Activated T-helper 17 cell treated with anti-CD3 and anti-CD28 coated beads, Interleukin-2, amount 50 U/mL, for 72 hours (primary cell): ENCODE data around the gene PXK. TPM values are rescaled to one million over a fixed set of nuclear protein-coding genes. Genes with fewer than 3 reads are reported as not detected.

Experiments
- ATAC-seq: fragments of 150-1000 bp; cut with Tn5 transposase; replicated peaks from 2 replicates; pipeline ENCODE4 v1.10.0; 2021; ENCODE audit warnings: mild to moderate bottlenecking, moderate library complexity
- H3K27ac Mint-ChIP-seq: one replicate; pipeline ENCODE4 v1.8.0; 2022; ENCODE audit warnings: mixed read lengths
- H3K27me3 Mint-ChIP-seq: one replicate; pipeline ENCODE4 v1.8.0; 2022; ENCODE audit warnings: mixed read lengths
- H3K36me3 Mint-ChIP-seq: one replicate; pipeline ENCODE4 v1.8.0; 2022; ENCODE audit warnings: low read depth, mild to moderate bottlenecking, mixed read lengths
- H3K4me1 Mint-ChIP-seq: one replicate; pipeline ENCODE4 v1.8.0; 2022; ENCODE audit warnings: mixed read lengths
- H3K4me3 Mint-ChIP-seq: one replicate; pipeline ENCODE4 v1.8.0; 2022; ENCODE audit warnings: mild to moderate bottlenecking, mixed read lengths
- H3K9me3 Mint-ChIP-seq: one replicate; pipeline ENCODE4 v1.8.0; 2022; ENCODE audit warnings: mixed read lengths
- total RNA-seq, 2 donors: library from RNA; stranded (reverse); gene quantifications; one replicate each; pipeline ENCODE4 v1.2.3, GENCODE V29; 2022

Gene PXK
- total RNA-seq, 2 donors from 2014 or later = 17.8 to 27.1 TPM

DNA sequence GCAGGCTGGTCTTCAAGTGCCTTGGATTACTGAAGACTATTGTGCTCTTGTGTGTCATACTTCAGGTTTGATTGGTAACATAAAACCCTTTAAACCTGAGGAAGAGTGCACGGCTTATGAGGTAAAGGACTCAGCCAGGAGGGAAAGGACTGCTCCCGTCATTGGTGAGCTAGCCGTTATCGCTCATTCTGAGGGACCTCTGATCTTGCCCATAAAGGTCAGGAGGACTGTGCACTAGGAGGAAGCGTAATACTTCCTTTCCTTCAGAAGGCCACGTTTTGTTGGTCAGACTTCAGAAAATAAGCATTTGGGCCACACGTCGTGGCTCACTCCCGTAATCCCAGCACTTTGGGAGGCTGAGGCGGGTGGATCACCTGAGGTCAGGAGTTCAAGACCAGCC is 37.7 kb downstream of the PXK start:
- ATAC-seq = no peak

DNA sequence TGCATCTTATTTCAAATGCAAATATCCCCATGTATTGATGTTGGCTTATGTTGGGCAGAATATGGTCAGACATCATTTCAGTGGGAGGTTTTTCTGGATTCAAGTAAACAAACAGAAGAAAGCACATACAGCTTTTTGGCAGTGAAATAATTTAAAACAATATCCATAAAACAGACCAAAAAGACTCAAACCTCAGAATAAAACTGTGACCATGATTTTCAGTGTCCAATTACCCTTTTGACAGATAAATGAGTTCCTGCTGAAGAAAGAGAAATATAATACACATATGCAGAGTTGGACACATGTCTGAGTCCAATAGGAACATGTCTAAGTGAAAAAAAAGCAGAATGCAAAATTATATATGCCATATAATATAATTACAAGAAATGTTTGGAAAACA is 39.1 kb downstream of the PXK start:
- Mint-ChIP-seq H3K36me3 (peaks cover 23% of the 10 kb centered on the region), H3K9me3 (no peaks in the 10 kb centered on the region), H3K4me3 (no peak overlapping the region), H3K27ac (no peak overlapping the region), H3K27me3 (no peaks in the 10 kb centered on the region), H3K4me1 (no peaks in the 10 kb centered on the region)
- no peak for ATAC-seq

More for the DNA sequence above, 37.7 kb downstream of the PXK start:
- no peaks in the 10 kb centered on the region for H3K27me3 Mint-ChIP-seq
- no peaks in the 10 kb centered on the region for H3K9me3 Mint-ChIP-seq
- H3K27ac Mint-ChIP-seq = no peak overlapping the region
- no peak overlapping the region for H3K4me3 Mint-ChIP-seq
- peaks cover 29% of the 10 kb centered on the region for H3K36me3 Mint-ChIP-seq
- no peaks in the 10 kb centered on the region for H3K4me1 Mint-ChIP-seq

GRCh38 chr3:58375254-58375653 is 42.6 kb downstream of the PXK start:
- peaks cover 11% of the 10 kb centered on the region for H3K36me3 Mint-ChIP-seq

DNA sequence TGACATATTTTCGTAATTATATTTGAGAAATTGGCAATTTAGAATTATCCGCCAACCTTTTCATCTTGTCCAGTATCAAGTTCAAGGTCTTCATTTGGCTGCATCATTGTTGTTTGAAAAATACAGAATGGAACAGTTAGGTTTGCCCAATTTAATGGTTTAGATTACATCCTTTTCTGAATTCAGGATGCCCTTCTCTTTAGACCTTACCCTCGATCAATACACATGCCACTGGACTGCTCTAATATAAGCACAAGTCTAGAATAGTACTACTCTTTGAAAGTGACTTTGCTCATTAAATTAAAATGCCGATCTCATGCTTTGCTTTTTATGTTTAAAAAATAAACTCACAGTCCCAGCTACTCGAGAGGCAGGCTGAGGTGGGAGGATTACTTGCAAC is 44.5 kb downstream of the PXK start:
- H3K9me3 Mint-ChIP-seq = no peaks in the 10 kb centered on the region
- no peaks in the 10 kb centered on the region for H3K4me1 Mint-ChIP-seq
- ATAC-seq = no peak
- peaks cover 11% of the 10 kb centered on the region for H3K36me3 Mint-ChIP-seq
- no peak overlapping the region for H3K4me3 Mint-ChIP-seq
- H3K27me3 Mint-ChIP-seq = no peaks in the 10 kb centered on the region
- no peak overlapping the region for H3K27ac Mint-ChIP-seq

More at GRCh38 chr3:58375254-58375653, 42.6 kb downstream of the PXK start:
- Mint-ChIP-seq H3K27me3 (no peaks in the 10 kb centered on the region), H3K4me3 (no peak overlapping the region), H3K4me1 (no peaks in the 10 kb centered on the region), H3K9me3 (no peaks in the 10 kb centered on the region), H3K27ac (no peak overlapping the region)
- no peak for ATAC-seq

DNA sequence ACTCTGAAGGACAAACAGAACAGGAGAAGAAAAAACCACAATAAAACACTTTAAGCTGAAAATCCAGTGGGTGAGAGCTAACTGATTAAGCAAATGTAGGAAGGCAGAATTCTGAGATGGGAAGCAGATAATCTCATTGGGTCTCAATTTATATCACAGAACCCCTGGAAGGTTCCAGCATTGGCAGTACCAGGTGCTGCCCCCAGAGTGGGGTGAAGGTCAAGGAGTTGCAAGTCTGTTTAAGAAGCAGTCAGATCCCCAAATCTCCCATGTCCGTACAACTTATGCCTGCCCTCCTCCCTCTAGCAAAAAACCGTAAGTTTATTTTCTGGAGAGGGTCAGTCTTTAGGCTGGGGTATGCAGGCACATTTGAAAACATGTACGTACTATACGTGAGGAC is 45.1 kb downstream of the PXK start:
- Mint-ChIP-seq H3K4me3 (no peak overlapping the region), H3K9me3 (no peaks in the 10 kb centered on the region), H3K27ac (no peak overlapping the region), H3K27me3 (no peaks in the 10 kb centered on the region), H3K36me3 (peaks cover 17% of the 10 kb centered on the region), H3K4me1 (no peaks in the 10 kb centered on the region)
- ATAC-seq = no peak

GRCh38 chr3:58379351-58380073 is 46.8 kb downstream of the PXK start:
- Mint-ChIP-seq H3K4me3 (no peak overlapping the region), H3K27ac (peak overlapping the region; percentile 16), H3K9me3 (no peaks in the 10 kb centered on the region), H3K27me3 (no peaks in the 10 kb centered on the region), H3K4me1 (no peaks in the 10 kb centered on the region), H3K36me3 (peaks cover 21% of the 10 kb centered on the region)
- ATAC-seq = no peak

DNA sequence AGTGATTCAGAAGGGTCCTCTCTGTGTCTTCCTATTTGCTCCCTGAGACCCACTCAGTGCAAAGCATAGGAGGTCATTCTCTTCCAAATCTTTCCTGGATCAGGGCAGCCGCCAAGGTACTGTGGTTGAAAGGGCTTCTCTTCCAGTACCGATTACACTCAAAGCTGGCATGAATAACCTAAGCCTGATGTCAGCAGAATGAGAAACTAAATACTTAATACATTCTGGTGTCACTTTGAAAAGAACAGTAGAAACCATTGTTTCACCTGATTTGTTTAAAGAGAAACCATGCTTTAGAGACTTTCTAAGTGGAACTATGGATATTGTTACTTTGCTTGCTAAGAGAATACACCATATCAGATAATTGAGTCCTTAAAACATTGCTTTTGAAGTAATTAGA is 50.8 kb downstream of the PXK start:
- H3K4me3 Mint-ChIP-seq = no peak overlapping the region
- no peak for ATAC-seq
- peaks cover 16% of the 10 kb centered on the region for H3K36me3 Mint-ChIP-seq
- H3K27ac Mint-ChIP-seq = no peak overlapping the region
- H3K27me3 Mint-ChIP-seq = no peaks in the 10 kb centered on the region
- H3K4me1 Mint-ChIP-seq = no peaks in the 10 kb centered on the region
- no peaks in the 10 kb centered on the region for H3K9me3 Mint-ChIP-seq

- Mint-ChIP-seq H3K27me3 (no peaks in the 10 kb centered on the region), H3K27ac (no peak overlapping the region), H3K4me3 (no peak overlapping the region), H3K4me1 (no peaks in the 10 kb centered on the region), H3K36me3 (peaks cover 16% of the 10 kb centered on the region), H3K9me3 (no peaks in the 10 kb centered on the region)
- no peak for ATAC-seq
Observed at GRCh38 chr3:58383904-58384303, 51.2 kb downstream of the PXK start.

- H3K27ac Mint-ChIP-seq = peak overlapping the region; percentile 43
- no peaks in the 10 kb centered on the region for H3K9me3 Mint-ChIP-seq
- no peaks in the 10 kb centered on the region for H3K27me3 Mint-ChIP-seq
- ATAC-seq = no peak
- H3K4me1 Mint-ChIP-seq = no peaks in the 10 kb centered on the region
- H3K4me3 Mint-ChIP-seq = no peak overlapping the region
- peaks cover 16% of the 10 kb centered on the region for H3K36me3 Mint-ChIP-seq
Observed at GRCh38 chr3:58384381-58385090, 51.8 kb downstream of the PXK start.

GRCh38 chr3:58386626-58387365 is 54.1 kb downstream of the PXK start:
- Mint-ChIP-seq H3K36me3 (peaks cover 29% of the 10 kb centered on the region), H3K4me1 (no peaks in the 10 kb centered on the region), H3K27ac (peak overlapping the region; percentile 15), H3K9me3 (no peaks in the 10 kb centered on the region), H3K4me3 (no peak overlapping the region), H3K27me3 (no peaks in the 10 kb centered on the region)
- no peak for ATAC-seq

DNA sequence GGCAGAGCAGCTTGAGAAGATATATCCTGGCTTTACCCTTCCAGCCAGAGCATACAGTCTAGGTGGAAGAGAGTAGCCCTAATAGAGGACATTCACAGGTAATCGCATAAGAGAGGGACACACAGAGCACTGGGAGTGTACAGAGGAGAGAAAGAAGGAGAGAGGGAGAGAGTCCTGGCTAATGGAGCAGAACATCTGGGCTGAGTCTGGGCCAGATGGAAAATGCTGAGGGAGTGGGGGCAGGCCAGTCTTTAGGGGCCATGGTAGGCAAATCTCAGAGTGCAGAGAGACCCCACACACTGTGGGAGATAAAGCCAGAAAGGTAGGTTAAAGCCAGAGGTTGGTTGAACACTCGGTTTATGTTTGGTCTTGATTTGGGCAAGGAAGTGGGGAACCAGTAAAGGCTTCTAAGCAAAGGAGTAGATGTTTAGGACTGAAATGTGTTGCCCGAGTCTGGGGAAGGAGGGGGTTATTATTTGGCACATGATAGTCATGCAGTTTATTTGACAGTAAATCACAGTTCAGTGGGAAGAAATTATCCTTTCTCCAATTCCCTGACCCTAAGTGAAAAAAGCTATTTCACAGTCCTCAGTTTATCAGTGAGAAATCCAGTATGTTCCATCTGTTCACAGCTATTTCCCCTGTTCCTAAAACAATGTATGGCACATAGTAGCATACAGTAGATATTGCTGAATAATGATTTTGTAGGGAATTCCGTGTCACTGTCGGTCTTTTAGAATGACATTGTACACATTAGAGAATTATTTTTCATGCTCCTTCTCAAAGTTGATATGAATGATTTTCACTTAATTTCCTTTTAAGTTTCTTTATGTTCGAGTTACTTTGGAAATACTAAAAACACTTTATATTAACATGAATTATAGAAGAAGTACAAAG is 55.2 kb downstream of the PXK start:
- Mint-ChIP-seq H3K36me3 (peaks cover 32% of the 10 kb centered on the region), H3K9me3 (no peaks in the 10 kb centered on the region), H3K27ac (peak overlapping the region; percentile 15), H3K4me1 (no peaks in the 10 kb centered on the region), H3K4me3 (no peak overlapping the region), H3K27me3 (no peaks in the 10 kb centered on the region)
- no peak for ATAC-seq

GRCh38 chr3:58388550-58389091 is 55.9 kb downstream of the PXK start:
- no peaks in the 10 kb centered on the region for H3K27me3 Mint-ChIP-seq
- H3K4me1 Mint-ChIP-seq = no peaks in the 10 kb centered on the region
- ATAC-seq = peak; percentile 31
- H3K36me3 Mint-ChIP-seq = peaks cover 26% of the 10 kb centered on the region
- H3K4me3 Mint-ChIP-seq = no peak overlapping the region
- no peaks in the 10 kb centered on the region for H3K9me3 Mint-ChIP-seq
- no peak overlapping the region for H3K27ac Mint-ChIP-seq

DNA sequence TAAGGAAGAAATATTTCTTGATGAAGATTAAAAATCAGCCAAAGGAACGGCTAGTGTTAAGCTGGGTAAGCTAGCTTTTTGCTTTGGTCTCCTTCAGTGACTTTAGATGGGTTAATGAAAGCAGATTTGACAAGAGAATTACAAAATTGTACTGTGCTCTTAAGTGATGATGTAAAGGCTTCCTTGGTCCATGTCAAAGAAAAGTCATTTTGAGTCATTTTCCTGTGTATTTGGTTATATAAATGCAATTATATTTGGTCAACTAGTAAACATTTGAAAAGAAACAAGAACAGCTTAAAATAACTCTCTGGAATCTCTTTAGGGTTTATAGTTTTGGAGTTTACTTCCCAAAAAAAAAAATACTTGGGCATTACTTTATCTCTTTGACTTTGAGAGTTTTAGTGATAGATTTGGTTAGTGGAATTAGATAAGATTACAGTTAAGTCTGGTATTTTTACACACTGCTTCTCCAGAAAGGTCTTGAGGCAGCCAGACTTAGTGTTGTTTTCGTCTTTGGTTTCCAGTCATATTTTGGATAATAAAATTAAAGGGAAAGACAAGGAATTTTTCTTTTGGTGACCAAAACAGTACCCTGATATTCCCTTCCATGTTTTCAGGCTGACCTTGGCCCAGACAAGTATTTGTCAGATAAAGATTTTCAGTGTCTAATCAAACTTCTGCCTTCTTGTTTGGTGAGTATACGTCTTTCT is 58.6 kb downstream of the PXK start:
- no peaks in the 10 kb centered on the region for H3K4me1 Mint-ChIP-seq
- H3K27me3 Mint-ChIP-seq = no peaks in the 10 kb centered on the region
- no peak for ATAC-seq
- H3K36me3 Mint-ChIP-seq = peaks cover 50% of the 10 kb centered on the region
- no peaks in the 10 kb centered on the region for H3K9me3 Mint-ChIP-seq
- H3K27ac Mint-ChIP-seq = no peak overlapping the region
- no peak overlapping the region for H3K4me3 Mint-ChIP-seq
